Smooth muscle cell (in vitro differentiated cells): Measurements from ENCODE around the gene H2AZ2. TPM values are rescaled to one million over a fixed set of nuclear protein-coding genes. Genes with fewer than 3 reads are reported as not detected.
A peak's percentile ranks its signal among the peaks of the same experiment; 100 is the strongest.

Experiments
- DNase-seq: peaks from one replicate; lab custom pipeline; 2025; ENCODE audit not compliant: unreplicated experiment; lab: John Stamatoyannopoulos, UW
- H2AFZ ChIP-seq: fragments of 200-600 bp; sonication (generic); 2 replicates; pipeline ENCODE4 v1.6.0; 2016; ENCODE audit warnings: antibody characterized with exemption, low read depth, mild to moderate bottlenecking
- H3F3A ChIP-seq: fragments of 200-600 bp; sonication (generic); 2 replicates; pipeline ENCODE4 v1.6.0; 2017; ENCODE audit warnings: antibody characterized with exemption, low read depth
- H3K27ac ChIP-seq: fragments of 200-600 bp; sonication (generic); 2 replicates; pipeline ENCODE4 v1.5.1; 2016; ENCODE audit warnings: low read depth, mild to moderate bottlenecking
- H3K27me3 ChIP-seq: fragments of 200-600 bp; sonication (generic); 2 replicates; pipeline ENCODE4 v1.6.1; 2016; ENCODE audit warnings: low read depth, mild to moderate bottlenecking
- H3K36me3 ChIP-seq: fragments of 200-600 bp; sonication (generic); 2 replicates; pipeline ENCODE4 v1.5.1; 2016; ENCODE audit warnings: low read depth
- H3K4me1 ChIP-seq: fragments of 200-600 bp; sonication (generic); 2 replicates; pipeline ENCODE4 v1.5.1; 2016; ENCODE audit warnings: low read depth
- H3K4me2 ChIP-seq: fragments of 200-600 bp; sonication (generic); 2 replicates; pipeline ENCODE4 v1.6.0; 2016; ENCODE audit warnings: mild to moderate bottlenecking
- H3K4me3 ChIP-seq: fragments of 200-600 bp; sonication (generic); 2 replicates; pipeline ENCODE4 v1.5.1; 2016; ENCODE audit warnings: mild to moderate bottlenecking
- H3K79me2 ChIP-seq: fragments of 200-600 bp; sonication (generic); 2 replicates; pipeline ENCODE4 v1.6.0; 2016; ENCODE audit warnings: low read depth, mild to moderate bottlenecking
- H3K9ac ChIP-seq: fragments of 200-600 bp; sonication (generic); 2 replicates; pipeline ENCODE4 v1.6.0; 2016; ENCODE audit warnings: low read depth
- H3K9me3 ChIP-seq: fragments of 200-600 bp; sonication (generic); replicated peaks from 2 replicates; pipeline ENCODE4 v1.5.1; 2016; ENCODE audit warnings: low read depth
- H4K20me1 ChIP-seq: fragments of 200-600 bp; sonication (generic); 2 replicates; pipeline ENCODE4 v1.6.0; 2016; ENCODE audit warnings: low read depth
- WGBS: methylation state at CpG from one replicate; pipeline ENCODE4 v1.1.7; 2016; ENCODE audit warnings: low lambda C conversion rate; 5-methylcytosine and 5-hydroxymethylcytosine counted together
- polyA plus RNA-seq: library from polyadenylated mRNA; unstranded; fragments of >200 nt; fragmentation: Nextera tagmentation; extraction: Ambion mirVana; gene quantifications from 2 replicates; pipeline ENCODE4 v1.2.1, GENCODE V29; 2016
- total RNA-seq: library from RNA; depleted of rRNA; stranded (reverse); fragments of >200 nt; gene quantifications from 2 replicates; pipeline ENCODE4 v1.2.3, GENCODE V29; 2014
- TF ChIP-seq, protein P1 (sequence below): fragments of 200-600 bp; sonication (generic); IDR thresholded peaks from 2 replicates; pipeline ENCODE4 v1.5.1; 2017; ENCODE audit warnings: borderline replicate concordance, mild to moderate bottlenecking, antibody characterized with exemption; ENCODE audit not compliant: insufficient read depth, poor library complexity, severe bottlenecking

H2AZ2 gene
- total and polyA plus RNA-seq, 2 experiments from 2014 or later, result 122 to 135 TPM

DNA sequence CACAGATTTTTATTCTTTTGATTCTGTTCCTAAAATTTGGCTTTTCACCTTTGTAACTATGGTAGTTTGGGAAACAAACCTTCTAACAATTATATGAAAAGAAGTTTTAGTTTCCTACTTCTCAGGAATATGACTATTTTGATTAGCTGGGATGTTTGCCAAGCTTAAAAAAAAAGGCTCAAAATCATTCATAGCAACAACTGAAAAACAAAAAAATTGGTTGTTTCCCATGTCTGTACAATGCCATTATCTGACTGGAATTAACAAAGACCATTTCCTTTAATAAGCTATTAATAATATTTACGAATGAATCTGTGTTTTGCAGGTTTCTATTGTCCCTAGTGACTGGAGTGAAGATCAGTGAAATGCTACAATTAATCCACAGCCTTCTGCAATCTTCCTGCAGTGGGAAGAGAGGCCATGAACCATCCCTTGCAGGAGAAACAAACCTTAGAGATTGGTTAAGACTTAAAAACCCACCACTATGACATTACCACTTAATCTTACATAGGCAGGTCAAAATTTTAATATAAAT, 33.2 kb upstream of the H2AZ2 start:
- H3K9ac ChIP-seq, result no peak overlapping the region
- WGBS, result 93% methylated on average over 1 of the region's 1 CpG
- no peaks in the 10 kb centered on the region for H3K36me3 ChIP-seq
- H3K9me3 ChIP-seq, result no peaks in the 10 kb centered on the region
- H3K4me2 ChIP-seq, result peak overlapping the region; percentile 89
- H4K20me1 ChIP-seq, result peaks cover 79% of the 10 kb centered on the region
- peak overlapping the region; percentile 59 for H3K27ac ChIP-seq
- no peak for DNase-seq
- H3K4me3 ChIP-seq, result peak overlapping the region; percentile 84
- no peaks in the 10 kb centered on the region for H3K27me3 ChIP-seq
- peaks cover 42% of the 10 kb centered on the region for H3F3A ChIP-seq
- peaks cover 42% of the 10 kb centered on the region for H3K4me1 ChIP-seq
- H2AFZ ChIP-seq, result no peak overlapping the region
- TF ChIP-seq, protein P1, sequence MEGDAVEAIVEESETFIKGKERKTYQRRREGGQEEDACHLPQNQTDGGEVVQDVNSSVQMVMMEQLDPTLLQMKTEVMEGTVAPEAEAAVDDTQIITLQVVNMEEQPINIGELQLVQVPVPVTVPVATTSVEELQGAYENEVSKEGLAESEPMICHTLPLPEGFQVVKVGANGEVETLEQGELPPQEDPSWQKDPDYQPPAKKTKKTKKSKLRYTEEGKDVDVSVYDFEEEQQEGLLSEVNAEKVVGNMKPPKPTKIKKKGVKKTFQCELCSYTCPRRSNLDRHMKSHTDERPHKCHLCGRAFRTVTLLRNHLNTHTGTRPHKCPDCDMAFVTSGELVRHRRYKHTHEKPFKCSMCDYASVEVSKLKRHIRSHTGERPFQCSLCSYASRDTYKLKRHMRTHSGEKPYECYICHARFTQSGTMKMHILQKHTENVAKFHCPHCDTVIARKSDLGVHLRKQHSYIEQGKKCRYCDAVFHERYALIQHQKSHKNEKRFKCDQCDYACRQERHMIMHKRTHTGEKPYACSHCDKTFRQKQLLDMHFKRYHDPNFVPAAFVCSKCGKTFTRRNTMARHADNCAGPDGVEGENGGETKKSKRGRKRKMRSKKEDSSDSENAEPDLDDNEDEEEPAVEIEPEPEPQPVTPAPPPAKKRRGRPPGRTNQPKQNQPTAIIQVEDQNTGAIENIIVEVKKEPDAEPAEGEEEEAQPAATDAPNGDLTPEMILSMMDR, result no peak
- peaks cover 67% of the 10 kb centered on the region for H3K79me2 ChIP-seq

GRCh38 chr7:44880317-44881018, 32.6 kb upstream of the H2AZ2 start:
- DNase-seq, result no peak
- H2AFZ ChIP-seq, result no peak overlapping the region
- H3F3A ChIP-seq, result peaks cover 37% of the 10 kb centered on the region
- peaks cover 84% of the 10 kb centered on the region for H4K20me1 ChIP-seq
- peak overlapping the region; percentile 59 for H3K27ac ChIP-seq
- H3K36me3 ChIP-seq, result no peaks in the 10 kb centered on the region
- peaks cover 40% of the 10 kb centered on the region for H3K4me1 ChIP-seq
- TF ChIP-seq, protein P1, result no peak
- peak overlapping the region; percentile 89 for H3K4me2 ChIP-seq
- H3K9me3 ChIP-seq, result no peaks in the 10 kb centered on the region
- no peak overlapping the region for H3K9ac ChIP-seq
- H3K27me3 ChIP-seq, result no peaks in the 10 kb centered on the region
- H3K79me2 ChIP-seq, result peaks cover 67% of the 10 kb centered on the region
- peak overlapping the region; percentile 84 for H3K4me3 ChIP-seq
- whole genome bisulfite sequencing, result 84% methylated on average over 4 of the region's 4 CpGs

- H3K9me3 ChIP-seq, result no peaks in the 10 kb centered on the region
- peaks cover 12% of the 10 kb centered on the region for H3K4me1 ChIP-seq
- H4K20me1 ChIP-seq, result peaks cover 57% of the 10 kb centered on the region
- no peak overlapping the region for H3K9ac ChIP-seq
- no peaks in the 10 kb centered on the region for H3K36me3 ChIP-seq
- H3K4me2 ChIP-seq, result no peak overlapping the region
- peaks cover 14% of the 10 kb centered on the region for H3F3A ChIP-seq
- no peak overlapping the region for H3K4me3 ChIP-seq
- no peaks in the 10 kb centered on the region for H3K27me3 ChIP-seq
- DNase-seq, result no peak
- no peak overlapping the region for H3K27ac ChIP-seq
- TF ChIP-seq, protein P1, result no peak
- peaks cover 34% of the 10 kb centered on the region for H3K79me2 ChIP-seq
- no peak overlapping the region for H2AFZ ChIP-seq
- WGBS, result 96% methylated on average over 4 of the region's 4 CpGs
These were observed 28.5 kb upstream of the H2AZ2 start for GRCh38 chr7:44876393-44876792.
